ENCODE measurements around the gene HECW1. TPM values are rescaled to one million over a fixed set of nuclear protein-coding genes. Genes with fewer than 3 reads are reported as not detected.

HECW1 gene
- total and polyA plus RNA-seq, 4 experiments from 2014 or later: not detected

GRCh38 chr7:43495572-43495971 lies 383.1 kb downstream of the HECW1 start:
- Mint-ChIP-seq H3K4me3 (no peak overlapping the region), H3K9me3 (no peaks in the 10 kb centered on the region), H3K27me3 (peaks cover 12 to 24% of the 10 kb centered on the region in 2 donors), H3K27ac (no peak overlapping the region), H3K4me1 (no peaks in the 10 kb centered on the region), H3K36me3 (no peaks in the 10 kb centered on the region)
- H3K4me1 ChIP-seq (ENCODE audit: insufficient read depth, low read length): no peaks in the 10 kb centered on the region
- DNase-seq: no peak
- ChIA-PET CTCF (ENCODE audit: partially characterized antibody) (no interaction called here), POLR2A (ENCODE audit: partially characterized antibody) (no interaction called here)
- no peak overlapping the region for H3K27ac ChIP-seq (ENCODE audit: low read depth, low read length)
- intact Hi-C loops (cut with micrococcal nuclease): no loop called here
- H3K9me3 ChIP-seq (ENCODE audit: control insufficient read depth in 1 of 2, low read length in 2 of 2): no peaks in the 10 kb centered on the region
- no peak overlapping the region for H3K4me3 ChIP-seq (ENCODE audit: low read length in 2 of 2)
- H3K36me3 ChIP-seq (ENCODE audit: insufficient read depth, low read length): no peaks in the 10 kb centered on the region
- H3K27me3 ChIP-seq (ENCODE audit: insufficient read depth, low read length): no peaks in the 10 kb centered on the region

- H3K9me3 ChIP-seq (ENCODE audit: control insufficient read depth in 1 of 2, low read length in 2 of 2): no peaks in the 10 kb centered on the region
- Mint-ChIP-seq H3K27me3 (peaks cover 12 to 25% of the 10 kb centered on the region in 2 donors), H3K27ac (no peak overlapping the region), H3K36me3 (no peaks in the 10 kb centered on the region), H3K4me1 (no peaks in the 10 kb centered on the region), H3K4me3 (no peak overlapping the region), H3K9me3 (no peaks in the 10 kb centered on the region)
- no peak overlapping the region for H3K27ac ChIP-seq (ENCODE audit: low read depth, low read length)
- no peaks in the 10 kb centered on the region for H3K36me3 ChIP-seq (ENCODE audit: insufficient read depth, low read length)
- no peaks in the 10 kb centered on the region for H3K4me1 ChIP-seq (ENCODE audit: insufficient read depth, low read length)
- POLR2A ChIA-PET (ENCODE audit: partially characterized antibody): no interaction called here
- intact Hi-C loops (cut with micrococcal nuclease): no loop called here
- DNase-seq: no peak
- H3K4me3 ChIP-seq (ENCODE audit: low read length in 2 of 2): no peak overlapping the region
- no peaks in the 10 kb centered on the region for H3K27me3 ChIP-seq (ENCODE audit: insufficient read depth, low read length)
- CTCF ChIA-PET (ENCODE audit: partially characterized antibody): no interaction called here
Observed at GRCh38 chr7:43496596-43496995, 384.1 kb downstream of the HECW1 start.

- DNase-seq: no peak
- H3K27ac Mint-ChIP-seq: no peak overlapping the region
- no peaks in the 10 kb centered on the region for H3K9me3 ChIP-seq (ENCODE audit: control insufficient read depth in 1 of 2, low read length in 2 of 2)
- H3K27me3 ChIP-seq (ENCODE audit: insufficient read depth, low read length): no peaks in the 10 kb centered on the region
- ChIA-PET CTCF (ENCODE audit: partially characterized antibody) (interaction anchor here (1.1 to 1.3 kb wide), 2 partner anchors 11 to 81 kb away, joined by 3 read pairs; partner anchors contain the start of gene STK17A), POLR2A (ENCODE audit: partially characterized antibody) (no interaction called here)
- intact Hi-C loops (cut with micrococcal nuclease): no loop called here
- H3K4me1 Mint-ChIP-seq: no peaks in the 10 kb centered on the region
- H3K4me1 ChIP-seq (ENCODE audit: insufficient read depth, low read length): no peaks in the 10 kb centered on the region
- H3K9me3 Mint-ChIP-seq: no peaks in the 10 kb centered on the region
- H3K36me3 ChIP-seq (ENCODE audit: insufficient read depth, low read length): no peaks in the 10 kb centered on the region
- H3K4me3 Mint-ChIP-seq: no peak overlapping the region
- H3K27ac ChIP-seq (ENCODE audit: low read depth, low read length): no peak overlapping the region
- peaks cover 8 to 21% of the 10 kb centered on the region in 2 donors for H3K27me3 Mint-ChIP-seq
- H3K36me3 Mint-ChIP-seq: no peaks in the 10 kb centered on the region
- no peak overlapping the region for H3K4me3 ChIP-seq (ENCODE audit: low read length in 2 of 2)
Observed at GRCh38 chr7:43501870-43502269, 389.4 kb downstream of the HECW1 start.

- intact Hi-C loops (cut with micrococcal nuclease): no loop called here
- peaks cover 6 to 17% of the 10 kb centered on the region in 2 donors for H3K27me3 Mint-ChIP-seq
- CTCF ChIA-PET (ENCODE audit: partially characterized antibody): interaction anchor here (0.6 to 1.3 kb wide), 3 partner anchors 12 to 289 kb away, joined by 3 read pairs; partner anchors contain the start of gene STK17A
- H3K9me3 Mint-ChIP-seq: no peaks in the 10 kb centered on the region
- H3K36me3 Mint-ChIP-seq: no peaks in the 10 kb centered on the region
- Histone ChIP-seq H3K4me1 (ENCODE audit: insufficient read depth, low read length) (no peaks in the 10 kb centered on the region), H3K9me3 (ENCODE audit: control insufficient read depth in 1 of 2, low read length in 2 of 2) (no peaks in the 10 kb centered on the region), H3K4me3 (ENCODE audit: low read length in 2 of 2) (no peak overlapping the region), H3K27ac (ENCODE audit: low read depth, low read length) (no peak overlapping the region), H3K27me3 (ENCODE audit: insufficient read depth, low read length) (no peaks in the 10 kb centered on the region), H3K36me3 (ENCODE audit: insufficient read depth, low read length) (no peaks in the 10 kb centered on the region)
- DNase-seq: no peak
- H3K27ac Mint-ChIP-seq: no peak overlapping the region
- no peaks in the 10 kb centered on the region for H3K4me1 Mint-ChIP-seq
- no peak overlapping the region for H3K4me3 Mint-ChIP-seq
- POLR2A ChIA-PET (ENCODE audit: partially characterized antibody): no interaction called here
Observed at GRCh38 chr7:43502941-43503340, 390.5 kb downstream of the HECW1 start.

GRCh38 chr7:43505412-43505811 lies 393.0 kb downstream of the HECW1 start:
- Histone ChIP-seq H3K4me1 (ENCODE audit: insufficient read depth, low read length) (no peaks in the 10 kb centered on the region), H3K27me3 (ENCODE audit: insufficient read depth, low read length) (no peaks in the 10 kb centered on the region), H3K9me3 (ENCODE audit: control insufficient read depth in 1 of 2, low read length in 2 of 2) (no peaks in the 10 kb centered on the region), H3K27ac (ENCODE audit: low read depth, low read length) (no peak overlapping the region), H3K36me3 (ENCODE audit: insufficient read depth, low read length) (no peaks in the 10 kb centered on the region), H3K4me3 (ENCODE audit: low read length in 2 of 2) (no peak overlapping the region)
- no peaks in the 10 kb centered on the region for H3K36me3 Mint-ChIP-seq
- no peak overlapping the region for H3K4me3 Mint-ChIP-seq
- no peak overlapping the region for H3K27ac Mint-ChIP-seq
- peaks cover 9 to 12% of the 10 kb centered on the region in 2 donors for H3K27me3 Mint-ChIP-seq
- ChIA-PET POLR2A (ENCODE audit: partially characterized antibody) (no interaction called here), CTCF (ENCODE audit: partially characterized antibody) (no interaction called here)
- no peak for DNase-seq
- no peaks in the 10 kb centered on the region for H3K4me1 Mint-ChIP-seq
- intact Hi-C loops (cut with micrococcal nuclease): no loop called here
- no peaks in the 10 kb centered on the region for H3K9me3 Mint-ChIP-seq

- peaks cover 11% of the 10 kb centered on the region in 2 donors for H3K27me3 Mint-ChIP-seq
- no peak overlapping the region for H3K4me3 Mint-ChIP-seq
- no peaks in the 10 kb centered on the region for H3K9me3 Mint-ChIP-seq
- no peak overlapping the region for H3K27ac Mint-ChIP-seq
- H3K27ac ChIP-seq (ENCODE audit: low read depth, low read length): no peak overlapping the region
- H3K4me1 ChIP-seq (ENCODE audit: insufficient read depth, low read length): no peaks in the 10 kb centered on the region
- ChIA-PET POLR2A (ENCODE audit: partially characterized antibody) (no interaction called here), CTCF (ENCODE audit: partially characterized antibody) (no interaction called here)
- H3K36me3 ChIP-seq (ENCODE audit: insufficient read depth, low read length): no peaks in the 10 kb centered on the region
- no peak overlapping the region for H3K4me3 ChIP-seq (ENCODE audit: low read length in 2 of 2)
- no peaks in the 10 kb centered on the region for H3K9me3 ChIP-seq (ENCODE audit: control insufficient read depth in 1 of 2, low read length in 2 of 2)
- H3K36me3 Mint-ChIP-seq: no peaks in the 10 kb centered on the region
- no peak for DNase-seq
- H3K4me1 Mint-ChIP-seq: no peaks in the 10 kb centered on the region
- intact Hi-C loops (cut with micrococcal nuclease): no loop called here
- H3K27me3 ChIP-seq (ENCODE audit: insufficient read depth, low read length): no peaks in the 10 kb centered on the region
Observed at GRCh38 chr7:43506460-43506859, 394.0 kb downstream of the HECW1 start.

- Mint-ChIP-seq H3K4me1 (no peaks in the 10 kb centered on the region), H3K36me3 (no peaks in the 10 kb centered on the region), H3K4me3 (no peak overlapping the region), H3K27ac (no peak overlapping the region), H3K27me3 (peaks cover 10 to 20% of the 10 kb centered on the region in 2 donors), H3K9me3 (no peaks in the 10 kb centered on the region)
- no peak for DNase-seq
- H3K9me3 ChIP-seq (ENCODE audit: control insufficient read depth in 1 of 2, low read length in 2 of 2): no peaks in the 10 kb centered on the region
- intact Hi-C loops (cut with micrococcal nuclease): no loop called here
- ChIA-PET CTCF (ENCODE audit: partially characterized antibody) (no interaction called here), POLR2A (ENCODE audit: partially characterized antibody) (no interaction called here)
- H3K27ac ChIP-seq (ENCODE audit: low read depth, low read length): no peak overlapping the region
- no peaks in the 10 kb centered on the region for H3K36me3 ChIP-seq (ENCODE audit: insufficient read depth, low read length)
- H3K27me3 ChIP-seq (ENCODE audit: insufficient read depth, low read length): no peaks in the 10 kb centered on the region
- H3K4me3 ChIP-seq (ENCODE audit: low read length in 2 of 2): no peak overlapping the region
- H3K4me1 ChIP-seq (ENCODE audit: insufficient read depth, low read length): no peaks in the 10 kb centered on the region
Observed at GRCh38 chr7:43508461-43508860, 396.0 kb downstream of the HECW1 start.

GRCh38 chr7:43509906-43510305 lies 397.5 kb downstream of the HECW1 start:
- CTCF ChIA-PET (ENCODE audit: partially characterized antibody): no interaction called here

More at GRCh38 chr7:43509906-43510305, 397.5 kb downstream of the HECW1 start:
- Mint-ChIP-seq H3K27me3 (peaks cover 11 to 22% of the 10 kb centered on the region in 2 donors), H3K36me3 (no peaks in the 10 kb centered on the region), H3K4me3 (no peak overlapping the region), H3K9me3 (no peaks in the 10 kb centered on the region), H3K27ac (no peak overlapping the region), H3K4me1 (no peaks in the 10 kb centered on the region)
- intact Hi-C loops (cut with micrococcal nuclease): no loop called here
- Histone ChIP-seq H3K9me3 (ENCODE audit: control insufficient read depth in 1 of 2, low read length in 2 of 2) (no peaks in the 10 kb centered on the region), H3K4me1 (ENCODE audit: insufficient read depth, low read length) (no peaks in the 10 kb centered on the region), H3K4me3 (ENCODE audit: low read length in 2 of 2) (no peak overlapping the region), H3K36me3 (ENCODE audit: insufficient read depth, low read length) (no peaks in the 10 kb centered on the region), H3K27me3 (ENCODE audit: insufficient read depth, low read length) (no peaks in the 10 kb centered on the region), H3K27ac (ENCODE audit: low read depth, low read length) (no peak overlapping the region)
- POLR2A ChIA-PET (ENCODE audit: partially characterized antibody): no interaction called here
- DNase-seq: no peak

Measured in CD4-positive, alpha-beta memory T cell (primary cell).